Measurements from ENCODE around the gene TBX4. TPM values are rescaled to one million over a fixed set of nuclear protein-coding genes. Genes with fewer than 3 reads are reported as not detected.

The TBX4 gene
- polyA plus RNA-seq, 1 experiment = 0.11 TPM

- H3K27me3 ChIP-seq (ENCODE audit: control insufficient read depth, insufficient read depth, low read length) = peaks cover 3% of the 10 kb centered on the region
- no peak overlapping the region for H3K4me3 ChIP-seq (ENCODE audit: low read depth, low read length)
- ChIA-PET CTCF (interaction anchor here (1.2 kb wide), 1 partner anchor 88 kb away, joined by 3 read pairs; no protein-coding TSS in a partner anchor), POLR2A (no interaction called here)
- H3K9me3 ChIP-seq (ENCODE audit: control insufficient read depth, insufficient read depth, low read length) = no peaks in the 10 kb centered on the region; the same call in 1 of the 2 replicates
- DNase-seq (ENCODE audit: low read depth, low spot score) = no peak
- TF ChIP-seq CTCF (IDR thresholded peaks at IDR 0.05; ENCODE audit: low read depth, low read length) = no peak
- no peak overlapping the region for H3K27ac ChIP-seq (ENCODE audit: low read depth, low read length)
Measured at GRCh38 chr17:61495161-61495857, 43.1 kb downstream of the TBX4 start.

- TF ChIP-seq CTCF (IDR thresholded peaks at IDR 0.05; ENCODE audit: low read depth, low read length) = no peak
- peaks cover 3% of the 10 kb centered on the region for H3K27me3 ChIP-seq (ENCODE audit: control insufficient read depth, insufficient read depth, low read length)
- POLR2A ChIA-PET = no interaction called here
- DNase-seq (ENCODE audit: low read depth, low spot score) = no peak
- H3K4me3 ChIP-seq (ENCODE audit: low read depth, low read length) = no peak overlapping the region
- CTCF ChIA-PET = interaction anchor here (1.2 kb wide), 1 partner anchor 87 kb away, joined by 3 read pairs; no protein-coding TSS in a partner anchor
- H3K27ac ChIP-seq (ENCODE audit: low read depth, low read length) = no peak overlapping the region
- no peaks in the 10 kb centered on the region; the same call in 1 of the 2 replicates for H3K9me3 ChIP-seq (ENCODE audit: control insufficient read depth, insufficient read depth, low read length)
Measured at GRCh38 chr17:61496174-61496956, 44.1 kb downstream of the TBX4 start.

- TF ChIP-seq CTCF (IDR thresholded peaks at IDR 0.05; ENCODE audit: low read depth, low read length) = no peak
- DNase-seq (ENCODE audit: low read depth, low spot score) = no peak
- ChIA-PET POLR2A (no interaction called here), CTCF (no interaction called here)
- Histone ChIP-seq H3K27me3 (ENCODE audit: control insufficient read depth, insufficient read depth, low read length) (peaks cover 3% of the 10 kb centered on the region), H3K9me3 (ENCODE audit: control insufficient read depth, insufficient read depth, low read length) (no peaks in the 10 kb centered on the region; the same call in 1 of the 2 replicates), H3K27ac (ENCODE audit: low read depth, low read length) (no peak overlapping the region), H3K4me3 (ENCODE audit: low read depth, low read length) (no peak overlapping the region)
Measured at GRCh38 chr17:61496957-61497653, 44.9 kb downstream of the TBX4 start.

- TF ChIP-seq CTCF (IDR thresholded peaks at IDR 0.05; ENCODE audit: low read depth, low read length) = no peak
- DNase-seq (ENCODE audit: low read depth, low spot score) = no peak
- Histone ChIP-seq H3K9me3 (ENCODE audit: control insufficient read depth, insufficient read depth, low read length) (no peaks in the 10 kb centered on the region; the same call in 1 of the 2 replicates), H3K27me3 (ENCODE audit: control insufficient read depth, insufficient read depth, low read length) (no peaks in the 10 kb centered on the region), H3K4me3 (ENCODE audit: low read depth, low read length) (no peak overlapping the region), H3K27ac (ENCODE audit: low read depth, low read length) (no peak overlapping the region)
- ChIA-PET POLR2A (no interaction called here), CTCF (no interaction called here)
Measured at GRCh38 chr17:61498042-61498994, 46.1 kb downstream of the TBX4 start.
